Spleen (tissue), 11 donors: ENCODE measurements around the gene BEST1. TPM values are rescaled to one million over a fixed set of nuclear protein-coding genes. Genes with fewer than 3 reads are reported as not detected.

Source experiments
- DNase-seq: peaks from one replicate; pipeline ENCODE4 v3.0.0-alpha.2; 2020
- H3K27ac ChIP-seq, 8 donors: fragments of 200-600 bp; sonication (generic) in 7 of 8; 1 replicate in 4 of 8; 2 replicates in 4 of 8; pipeline versions ENCODE4 v1.5.0 to v1.8.0; 2016 to 2021; ENCODE audit warnings: inconsistent platforms in 4 of 8, mild to moderate bottlenecking in 4 of 8, moderate library complexity in 1 of 8
- H3K27me3 ChIP-seq, 7 donors: fragments of 200-600 bp; sonication (generic) in 6 of 7; replicated peaks in 1 of 7; 1 replicate in 4 of 7; 2 replicates in 3 of 7; pipeline versions ENCODE4 v1.5.0 to v1.8.0; 2016 to 2021; ENCODE audit warnings: inconsistent platforms in 3 of 7, mild to moderate bottlenecking in 1 of 7
- H3K36me3 ChIP-seq, 6 donors: fragments of 200-600 bp; sonication (generic) in 5 of 6; 1 replicate in 4 of 6; 2 replicates in 2 of 6; pipeline versions ENCODE4 v1.5.0 to v1.8.0; 2016 to 2021; ENCODE audit warnings: inconsistent platforms in 2 of 6
- H3K4me1 ChIP-seq, 6 donors: fragments of 200-600 bp; sonication (generic) in 5 of 6; 1 replicate in 3 of 6; 2 replicates in 3 of 6; pipeline versions ENCODE4 v1.5.0 to v1.8.0; 2016 to 2021; ENCODE audit warnings: inconsistent platforms in 3 of 6
- H3K4me3 ChIP-seq, 8 donors: fragments of 200-600 bp; sonication (generic) in 7 of 8; 1 replicate in 4 of 8; 2 replicates in 4 of 8; pipeline versions ENCODE4 v1.5.0 to v1.8.0; 2016 to 2021; ENCODE audit warnings: inconsistent platforms in 4 of 8, mild to moderate bottlenecking in 4 of 8, moderate library complexity in 2 of 8
- H3K9me3 ChIP-seq, 8 donors: fragments of 200-600 bp; sonication (generic) in 7 of 8; 1 replicate in 4 of 8; 2 replicates in 4 of 8; pipeline versions ENCODE4 v1.5.0 to v1.8.0; 2016 to 2021; ENCODE audit warnings: inconsistent platforms in 4 of 8
- POLR2A ChIP-seq, 3 donors: fragments of 450-650 bp; IDR thresholded peaks; one replicate each; pipeline ENCODE4 v1.5.1; 2017; ENCODE audit warnings: antibody characterized with exemption in 3 of 3, mild to moderate bottlenecking in 1 of 3
- POLR2AphosphoS5 ChIP-seq, 3 donors: sonication (generic); formaldehyde crosslinking; IDR thresholded peaks; one replicate each; pipeline ENCODE4 v1.5.1; 2017; ENCODE audit warnings: antibody characterized with exemption in 3 of 3
- WGBS, 5 donors: extraction: QIAGEN DNeasy Blood & Tissue Kit in 3 of 5; methylation state at CpG; one replicate each; pipeline versions ENCODE4 v1.1.5 to v1.1.7; 2013 to 2018; 5-methylcytosine and 5-hydroxymethylcytosine counted together
- intact Hi-C: fragments of 100-400 bp; cut with DNase I; formaldehyde crosslinking; loops from one replicate; pipeline ENCODE4 v1.15.0; 2023; ENCODE audit warnings: low total_unique reads
- polyA plus RNA-seq, 3 donors: library from polyadenylated mRNA; stranded (reverse); fragments of 200-250 nt; gene quantifications; one replicate each; pipeline ENCODE4 v1.2.1, GENCODE V29; 2013
- total RNA-seq, 7 donors: library from RNA; depleted of rRNA in 3 of 7; stranded (reverse); fragments of >200 nt in 3 of 7; fragmentation: NEBNext Ultra II Directional in 4 of 7; extraction: Animal tissue kit (Norgen Biotek cat#: 25700) in 4 of 7; gene quantifications; one replicate each; pipeline versions ENCODE4 v1.1.0 to v1.2.1, GENCODE V29; 2016 to 2021
- TF ChIP-seq, protein P1 (sequence below), 11 experiments: fragments of 200-600 bp in 7 of 11; fragments of 450-650 bp in 4 of 11; sonication (generic) in 4 of 11; IDR thresholded peaks in 8 of 11; conservative IDR thresholded peaks in 3 of 11; 1 replicate in 7 of 11; 2 replicates in 4 of 11; pipeline versions ENCODE4 v1.4.0 to v1.8.0; 2016 to 2021; ENCODE audit warnings: antibody characterized with exemption in 11 of 11, inconsistent platforms in 4 of 11, mild to moderate bottlenecking in 1 of 11
- donor health status: healthy with polysubstance abuse.
- donor health status: DM: no; HTN: no; CAD: no; lungs with moderate emphysema.
- donor health status: DM: no; HTN: no; CAD: no.
- donor health status: Bipolar disorder and iron deficiency.
- donor health status: healthy.
- donor health status: DM: no; HTN: no; CAD: no.
- donor health status: DM: yes; HTN: yes; CAD: no.

BEST1 gene
- total and polyA plus RNA-seq, 10 donors, result 2.6 to 20.4 (median 10.8) TPM

GRCh38 chr11:62004473-62004872 lies 54.3 kb downstream of the BEST1 start:
- Histone ChIP-seq H3K9me3 (peaks cover 0 to 9% (median 6%) of the 10 kb centered on the region in 8 donors), H3K4me1 (peaks cover 0 to 10% (median 2%) of the 10 kb centered on the region in 6 donors), H3K27me3 (no peaks in the 10 kb centered on the region), H3K4me3 (no peak overlapping the region), H3K36me3 (no peaks in the 10 kb centered on the region), H3K27ac (peak overlapping the region in 3 of 8 donors; percentile 13 to 50 (median 35))
- intact Hi-C loops, result no loop called here
- TF ChIP-seq POLR2AphosphoS5 (IDR thresholded peaks at IDR 0.05), result peak in 1 of 3 donors; percentile 32
- no peak for TF ChIP-seq POLR2A (IDR thresholded peaks at IDR 0.05)
- TF ChIP-seq, protein P1, sequence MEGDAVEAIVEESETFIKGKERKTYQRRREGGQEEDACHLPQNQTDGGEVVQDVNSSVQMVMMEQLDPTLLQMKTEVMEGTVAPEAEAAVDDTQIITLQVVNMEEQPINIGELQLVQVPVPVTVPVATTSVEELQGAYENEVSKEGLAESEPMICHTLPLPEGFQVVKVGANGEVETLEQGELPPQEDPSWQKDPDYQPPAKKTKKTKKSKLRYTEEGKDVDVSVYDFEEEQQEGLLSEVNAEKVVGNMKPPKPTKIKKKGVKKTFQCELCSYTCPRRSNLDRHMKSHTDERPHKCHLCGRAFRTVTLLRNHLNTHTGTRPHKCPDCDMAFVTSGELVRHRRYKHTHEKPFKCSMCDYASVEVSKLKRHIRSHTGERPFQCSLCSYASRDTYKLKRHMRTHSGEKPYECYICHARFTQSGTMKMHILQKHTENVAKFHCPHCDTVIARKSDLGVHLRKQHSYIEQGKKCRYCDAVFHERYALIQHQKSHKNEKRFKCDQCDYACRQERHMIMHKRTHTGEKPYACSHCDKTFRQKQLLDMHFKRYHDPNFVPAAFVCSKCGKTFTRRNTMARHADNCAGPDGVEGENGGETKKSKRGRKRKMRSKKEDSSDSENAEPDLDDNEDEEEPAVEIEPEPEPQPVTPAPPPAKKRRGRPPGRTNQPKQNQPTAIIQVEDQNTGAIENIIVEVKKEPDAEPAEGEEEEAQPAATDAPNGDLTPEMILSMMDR (IDR thresholded peaks at IDR 0.05 in 8 of 11, conservative IDR thresholded peaks at IDR 0.05 in 3 of 11), result no peak
- WGBS, 5 donors, result 35 to 66% (median 45%) methylated on average over 2 of the region's 2 CpGs
- DNase-seq, result peak; percentile 40

GRCh38 chr11:62008193-62008592 lies 58.0 kb downstream of the BEST1 start:
- TF ChIP-seq, protein P1 (IDR thresholded peaks at IDR 0.05 in 8 of 11, conservative IDR thresholded peaks at IDR 0.05 in 3 of 11), result no peak
- TF ChIP-seq POLR2AphosphoS5 (IDR thresholded peaks at IDR 0.05) (no peak), POLR2A (IDR thresholded peaks at IDR 0.05) (no peak)
- no peaks in the 10 kb centered on the region for H3K27me3 ChIP-seq
- no peaks in the 10 kb centered on the region for H3K36me3 ChIP-seq
- H3K27ac ChIP-seq, result no peak overlapping the region
- no peak overlapping the region for H3K4me3 ChIP-seq
- intact Hi-C loops, result no loop called here
- no peak for DNase-seq
- WGBS, 5 donors, result 61 to 90% (median 79%) methylated on average over 1 of the region's 1 CpG
- H3K9me3 ChIP-seq, result no peaks in the 10 kb centered on the region
- H3K4me1 ChIP-seq, result peaks cover 0 to 10% (median 2%) of the 10 kb centered on the region in 6 donors

GRCh38 chr11:62010935-62011528 lies 60.9 kb downstream of the BEST1 start:
- no peak overlapping the region for H3K4me3 ChIP-seq
- intact Hi-C loops, result no loop called here
- peaks cover 0 to 6% (median 2%) of the 10 kb centered on the region in 6 donors for H3K4me1 ChIP-seq
- no peak for DNase-seq
- no peaks in the 10 kb centered on the region for H3K27me3 ChIP-seq
- TF ChIP-seq POLR2A (IDR thresholded peaks at IDR 0.05) (no peak), POLR2AphosphoS5 (IDR thresholded peaks at IDR 0.05) (no peak)
- no peak overlapping the region for H3K27ac ChIP-seq
- 84 to 99% (median 91%) methylated on average over 4 of the region's 4 CpGs for WGBS, 5 donors
- no peaks in the 10 kb centered on the region for H3K9me3 ChIP-seq
- no peaks in the 10 kb centered on the region for H3K36me3 ChIP-seq

DNA sequence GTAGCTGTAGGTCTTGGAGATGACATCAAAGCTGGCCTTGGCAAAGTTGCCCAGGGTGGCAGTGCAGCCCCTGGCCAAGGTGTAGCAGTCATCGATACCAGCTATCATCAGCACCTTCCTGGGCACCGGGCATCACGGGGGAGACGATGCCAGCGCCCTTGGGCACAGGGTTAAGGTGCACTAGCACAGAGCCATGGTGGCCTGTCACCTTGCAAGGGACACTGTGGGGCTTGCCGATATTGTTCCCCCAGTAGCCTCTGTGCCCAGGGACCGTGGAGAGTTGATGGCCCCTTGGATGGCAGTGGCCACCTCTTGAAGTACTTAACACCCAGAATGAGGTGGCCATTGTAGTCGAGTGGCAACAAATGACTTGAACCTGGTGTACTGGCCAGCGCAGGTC lies 61.7 kb downstream of the BEST1 start:
- no peak overlapping the region for H3K4me3 ChIP-seq
- TF ChIP-seq POLR2AphosphoS5 (IDR thresholded peaks at IDR 0.05) (no peak), POLR2A (IDR thresholded peaks at IDR 0.05) (no peak)
- TF ChIP-seq, protein P1 (IDR thresholded peaks at IDR 0.05 in 8 of 11, conservative IDR thresholded peaks at IDR 0.05 in 3 of 11), result no peak
- no peaks in the 10 kb centered on the region for H3K36me3 ChIP-seq
- 92 to 98% (median 94%) methylated on average over 8 to 9 of the region's 9 CpGs for WGBS, 5 donors
- peak; percentile 61 for DNase-seq
- H3K9me3 ChIP-seq, result no peaks in the 10 kb centered on the region
- H3K27ac ChIP-seq, result no peak overlapping the region
- H3K4me1 ChIP-seq, result peaks cover 0 to 6% (median 2%) of the 10 kb centered on the region in 6 donors
- no peaks in the 10 kb centered on the region for H3K27me3 ChIP-seq
- intact Hi-C loops, result no loop called here
